Left lung (tissue), 10 donors: ENCODE results near the gene WDR73. TPM values are rescaled to one million over a fixed set of nuclear protein-coding genes. Genes with fewer than 3 reads are reported as not detected.

Source experiments
- ATAC-seq: fragments of 200-7000 bp; cut with Tn5 transposase; one replicate; pipeline ENCODE4 v1.9.1; 2020; ENCODE audit warnings: moderate library complexity
- DNase-seq, 4 donors: peaks; one replicate each; pipeline ENCODE4 v3.0.0-alpha.2; 2013 to 2020
- H3K27ac ChIP-seq, 2 donors: fragments of 200-600 bp; sonication (generic) in 1 of 2; one replicate each; pipeline versions ENCODE4 v1.5.0 to v1.8.0; 2020 to 2021
- H3K27me3 ChIP-seq, 2 donors: fragments of 200-600 bp; sonication (generic) in 1 of 2; one replicate each; pipeline versions ENCODE4 v1.5.0 to v1.8.0; 2020 to 2021
- H3K36me3 ChIP-seq, 2 donors: fragments of 200-600 bp; sonication (generic) in 1 of 2; one replicate each; pipeline versions ENCODE4 v1.5.0 to v1.8.0; 2020 to 2021
- H3K4me1 ChIP-seq, 2 donors: fragments of 200-600 bp; one replicate each; pipeline ENCODE4 v1.8.0; 2021
- H3K4me3 ChIP-seq, 2 donors: fragments of 200-600 bp; sonication (generic) in 1 of 2; one replicate each; pipeline versions ENCODE4 v1.5.0 to v1.8.0; 2020 to 2021; ENCODE audit warnings: mild to moderate bottlenecking in 1 of 2
- H3K9me3 ChIP-seq, 2 donors: fragments of 200-600 bp; sonication (generic) in 1 of 2; one replicate each; pipeline versions ENCODE4 v1.5.0 to v1.8.0; 2020 to 2021
- CTCF ChIP-seq, 2 donors: fragments of 200-600 bp; sonication (generic) in 1 of 2; IDR thresholded peaks; one replicate each; pipeline versions ENCODE4 v1.5.0 to v1.8.0; 2021; ENCODE audit warnings: antibody characterized with exemption in 2 of 2
- intact Hi-C, 2 donors: fragments of 100-400 bp; cut with DNase I; formaldehyde crosslinking; loops; one replicate each; pipeline versions ENCODE4 v1.11.2 to v1.14.2; 2022
- polyA plus RNA-seq, 6 donors: library from polyadenylated mRNA; unstranded; fragments of 120-200 nt; gene quantifications; one replicate each; pipeline ENCODE4 v1.2.1, GENCODE V29; 2013; ENCODE audit not compliant: insufficient read length in 6 of 6
- total RNA-seq, 2 donors: library from RNA; stranded (reverse); fragmentation: NEBNext Ultra II Directional; extraction: Animal tissue kit (Norgen Biotek cat#: 25700); gene quantifications; one replicate each; pipeline ENCODE4 v1.2.1, GENCODE V29; 2021
- donor health status: DM: no; HTN: yes; CAD: no.
- donor health status: DM: no; HTN: no; CAD: no.

The WDR73 gene
- total and polyA plus RNA-seq, 8 donors, result 25.5 to 48.2 (median 40.2) TPM

- H3K36me3 ChIP-seq, result peaks cover 0 to 11% of the 10 kb centered on the region in 2 donors
- intact Hi-C loops, result no loop called here
- H3K4me1 ChIP-seq, result no peaks in the 10 kb centered on the region
- no peaks in the 10 kb centered on the region for H3K9me3 ChIP-seq
- DNase-seq, result no peak
- H3K27me3 ChIP-seq, result no peaks in the 10 kb centered on the region
- H3K27ac ChIP-seq, result no peak overlapping the region
- ATAC-seq, result no peak
- H3K4me3 ChIP-seq, result no peak overlapping the region
- TF ChIP-seq CTCF (IDR thresholded peaks at IDR 0.05), result no peak
These were observed 45.3 kb downstream of the WDR73 start for GRCh38 chr15:84608707-84609284.

- intact Hi-C loops, result no loop called here
These were observed 47.4 kb downstream of the WDR73 start for GRCh38 chr15:84606653-84607120.

GRCh38 chr15:84605554-84605882 is 48.6 kb downstream of the WDR73 start:
- H3K4me3 ChIP-seq, result no peak overlapping the region
- intact Hi-C loops, result no loop called here

More at GRCh38 chr15:84606653-84607120, 47.4 kb downstream of the WDR73 start:
- Histone ChIP-seq H3K4me1 (peaks cover under 1 to 7% of the 10 kb centered on the region in 2 donors), H3K4me3 (no peak overlapping the region), H3K9me3 (no peaks in the 10 kb centered on the region), H3K36me3 (peaks cover 0 to 13% of the 10 kb centered on the region in 2 donors), H3K27ac (no peak overlapping the region), H3K27me3 (no peaks in the 10 kb centered on the region)
- DNase-seq (no peak), ATAC-seq (no peak)
- TF ChIP-seq CTCF (IDR thresholded peaks at IDR 0.05), result no peak

GRCh38 chr15:84604826-84605553 is 49.1 kb downstream of the WDR73 start:
- intact Hi-C loops, result no loop called here
- ATAC-seq (no peak), DNase-seq (no peak)
- no peaks in the 10 kb centered on the region for H3K9me3 ChIP-seq
- H3K4me3 ChIP-seq, result no peak overlapping the region
- H3K4me1 ChIP-seq, result peaks cover 4 to 16% of the 10 kb centered on the region in 2 donors
- no peaks in the 10 kb centered on the region for H3K27me3 ChIP-seq
- H3K27ac ChIP-seq, result no peak overlapping the region
- peaks cover 0 to 13% of the 10 kb centered on the region in 2 donors for H3K36me3 ChIP-seq
- TF ChIP-seq CTCF (IDR thresholded peaks at IDR 0.05), result no peak

More at GRCh38 chr15:84605554-84605882, 48.6 kb downstream of the WDR73 start:
- Histone ChIP-seq H3K9me3 (no peaks in the 10 kb centered on the region), H3K4me1 (peaks cover 4 to 13% of the 10 kb centered on the region in 2 donors), H3K36me3 (peaks cover 0 to 13% of the 10 kb centered on the region in 2 donors), H3K27ac (no peak overlapping the region), H3K27me3 (no peaks in the 10 kb centered on the region)
- ATAC-seq (no peak), DNase-seq (no peak)
- TF ChIP-seq CTCF (IDR thresholded peaks at IDR 0.05), result no peak

- DNase-seq, result no peak
- intact Hi-C loops, result no loop called here
- ATAC-seq, result no peak
These were observed 50.3 kb downstream of the WDR73 start for GRCh38 chr15:84603630-84604379.

More at GRCh38 chr15:84603630-84604379, 50.3 kb downstream of the WDR73 start:
- no peak for TF ChIP-seq CTCF (IDR thresholded peaks at IDR 0.05)
- no peaks in the 10 kb centered on the region for H3K27me3 ChIP-seq
- H3K4me1 ChIP-seq, result peaks cover 4 to 28% of the 10 kb centered on the region in 2 donors
- no peak overlapping the region for H3K4me3 ChIP-seq
- peaks cover 0 to 13% of the 10 kb centered on the region in 2 donors for H3K36me3 ChIP-seq
- H3K27ac ChIP-seq, result no peak overlapping the region
- H3K9me3 ChIP-seq, result no peaks in the 10 kb centered on the region
